ENCODE data around the gene B3GALT2.

DNA sequence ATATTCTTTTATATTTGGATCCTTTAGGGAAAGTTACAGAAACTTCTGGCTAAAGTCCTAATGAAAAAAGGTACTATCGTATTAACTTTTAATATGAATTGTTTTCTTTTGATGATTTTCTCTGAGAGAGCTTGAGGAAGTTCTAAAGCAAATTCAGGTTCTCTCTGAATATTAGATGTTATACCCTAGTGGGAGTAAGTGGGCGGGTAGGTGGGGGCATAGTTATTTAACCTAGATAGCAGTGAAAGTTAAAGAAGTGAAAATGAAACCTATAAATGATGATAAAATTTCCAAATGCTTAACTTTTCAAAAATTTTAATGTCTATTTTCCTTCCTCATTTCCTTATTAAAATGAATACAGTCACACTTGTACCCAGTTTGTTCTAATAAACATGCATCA, 26.2 kb upstream of the B3GALT2 start:
- TF ChIP-seq TAF1 (IDR thresholded peaks at IDR 0.05; ENCODE audit: low read depth) (no peak), EP300 (IDR thresholded peaks at IDR 0.05; ENCODE audit: borderline replicate concordance) (no peak), RAD21 (IDR thresholded peaks at IDR 0.05; ENCODE audit: low read depth) (no peak), NFIC (IDR thresholded peaks at IDR 0.05) (no peak), REST (IDR thresholded peaks at IDR 0.05; ENCODE audit: low read depth) (no peak), YY1 (IDR thresholded peaks at IDR 0.05; ENCODE audit: low read depth) (no peak), CEBPB (IDR thresholded peaks at IDR 0.05) (no peak), CREB1 (IDR thresholded peaks at IDR 0.05; ENCODE audit: low read depth) (no peak)
- TF ChIP-seq, protein P1, sequence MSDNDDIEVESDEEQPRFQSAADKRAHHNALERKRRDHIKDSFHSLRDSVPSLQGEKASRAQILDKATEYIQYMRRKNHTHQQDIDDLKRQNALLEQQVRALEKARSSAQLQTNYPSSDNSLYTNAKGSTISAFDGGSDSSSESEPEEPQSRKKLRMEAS (IDR thresholded peaks at IDR 0.05), result no peak

All from Ishikawa (cell line).